Spleen (tissue), 11 donors: Measurements from ENCODE around the gene DAPK2. TPM values are rescaled to one million over a fixed set of nuclear protein-coding genes. Genes with fewer than 3 reads are reported as not detected.

ENCODE experiments used
- DNase-seq: peaks from one replicate; pipeline ENCODE4 v3.0.0-alpha.2; 2020
- H3K27ac ChIP-seq, 8 donors: fragments of 200-600 bp; sonication (generic) in 7 of 8; 1 replicate in 4 of 8; 2 replicates in 4 of 8; pipeline versions ENCODE4 v1.5.0 to v1.8.0; 2016 to 2021; ENCODE audit warnings: inconsistent platforms in 4 of 8, mild to moderate bottlenecking in 4 of 8, moderate library complexity in 1 of 8
- H3K27me3 ChIP-seq, 7 donors: fragments of 200-600 bp; sonication (generic) in 6 of 7; replicated peaks in 1 of 7; 1 replicate in 4 of 7; 2 replicates in 3 of 7; pipeline versions ENCODE4 v1.5.0 to v1.8.0; 2016 to 2021; ENCODE audit warnings: inconsistent platforms in 3 of 7, mild to moderate bottlenecking in 1 of 7
- H3K36me3 ChIP-seq, 6 donors: fragments of 200-600 bp; sonication (generic) in 5 of 6; 1 replicate in 4 of 6; 2 replicates in 2 of 6; pipeline versions ENCODE4 v1.5.0 to v1.8.0; 2016 to 2021; ENCODE audit warnings: inconsistent platforms in 2 of 6
- H3K4me1 ChIP-seq, 6 donors: fragments of 200-600 bp; sonication (generic) in 5 of 6; 1 replicate in 3 of 6; 2 replicates in 3 of 6; pipeline versions ENCODE4 v1.5.0 to v1.8.0; 2016 to 2021; ENCODE audit warnings: inconsistent platforms in 3 of 6
- H3K4me3 ChIP-seq, 8 donors: fragments of 200-600 bp; sonication (generic) in 7 of 8; 1 replicate in 4 of 8; 2 replicates in 4 of 8; pipeline versions ENCODE4 v1.5.0 to v1.8.0; 2016 to 2021; ENCODE audit warnings: inconsistent platforms in 4 of 8, mild to moderate bottlenecking in 4 of 8, moderate library complexity in 2 of 8
- H3K9me3 ChIP-seq, 8 donors: fragments of 200-600 bp; sonication (generic) in 7 of 8; 1 replicate in 4 of 8; 2 replicates in 4 of 8; pipeline versions ENCODE4 v1.5.0 to v1.8.0; 2016 to 2021; ENCODE audit warnings: inconsistent platforms in 4 of 8
- CTCF ChIP-seq, 11 experiments: fragments of 200-600 bp in 7 of 11; fragments of 450-650 bp in 4 of 11; sonication (generic) in 4 of 11; IDR thresholded peaks in 8 of 11; conservative IDR thresholded peaks in 3 of 11; 1 replicate in 7 of 11; 2 replicates in 4 of 11; pipeline versions ENCODE4 v1.4.0 to v1.8.0; 2016 to 2021; ENCODE audit warnings: antibody characterized with exemption in 11 of 11, inconsistent platforms in 4 of 11, mild to moderate bottlenecking in 1 of 11
- POLR2A ChIP-seq, 3 donors: fragments of 450-650 bp; IDR thresholded peaks; one replicate each; pipeline ENCODE4 v1.5.1; 2017; ENCODE audit warnings: antibody characterized with exemption in 3 of 3, mild to moderate bottlenecking in 1 of 3
- POLR2AphosphoS5 ChIP-seq, 3 donors: sonication (generic); formaldehyde crosslinking; IDR thresholded peaks; one replicate each; pipeline ENCODE4 v1.5.1; 2017; ENCODE audit warnings: antibody characterized with exemption in 3 of 3
- WGBS, 5 donors: extraction: QIAGEN DNeasy Blood & Tissue Kit in 3 of 5; methylation state at CpG; one replicate each; pipeline versions ENCODE4 v1.1.5 to v1.1.7; 2013 to 2018; 5-methylcytosine and 5-hydroxymethylcytosine counted together
- intact Hi-C: fragments of 100-400 bp; cut with DNase I; formaldehyde crosslinking; loops from one replicate; pipeline ENCODE4 v1.15.0; 2023; ENCODE audit warnings: low total_unique reads
- polyA plus RNA-seq, 3 donors: library from polyadenylated mRNA; stranded (reverse); fragments of 200-250 nt; gene quantifications; one replicate each; pipeline ENCODE4 v1.2.1, GENCODE V29; 2013
- total RNA-seq, 7 donors: library from RNA; depleted of rRNA in 3 of 7; stranded (reverse); fragments of >200 nt in 3 of 7; fragmentation: NEBNext Ultra II Directional in 4 of 7; extraction: Animal tissue kit (Norgen Biotek cat#: 25700) in 4 of 7; gene quantifications; one replicate each; pipeline versions ENCODE4 v1.1.0 to v1.2.1, GENCODE V29; 2016 to 2021
- donor health status: healthy with polysubstance abuse.
- donor health status: DM: no; HTN: no; CAD: no; lungs with moderate emphysema.
- donor health status: DM: no; HTN: no; CAD: no.
- donor health status: Bipolar disorder and iron deficiency.
- donor health status: healthy.
- donor health status: DM: no; HTN: no; CAD: no.
- donor health status: DM: yes; HTN: yes; CAD: no.

Gene DAPK2
- total and polyA plus RNA-seq, 10 donors: 4.9 to 38.3 (median 15.5) TPM

- no peak for DNase-seq
- WGBS, 5 donors: 50 to 85% (median 68%) methylated on average over 9 of the region's 9 CpGs
- Histone ChIP-seq H3K27me3 (no peaks in the 10 kb centered on the region), H3K36me3 (no peaks in the 10 kb centered on the region), H3K4me1 (peaks cover 8 to 26% (median 12%) of the 10 kb centered on the region in 6 donors), H3K27ac (no peak overlapping the region), H3K4me3 (no peak overlapping the region), H3K9me3 (peaks cover 0 to 4% (median 0%) of the 10 kb centered on the region in 8 donors)
- intact Hi-C loops: no loop called here
- TF ChIP-seq POLR2A (IDR thresholded peaks at IDR 0.05): no peak
- TF ChIP-seq POLR2AphosphoS5 (IDR thresholded peaks at IDR 0.05): no peak
- no peak for TF ChIP-seq CTCF (IDR thresholded peaks at IDR 0.05 in 8 of 11, conservative IDR thresholded peaks at IDR 0.05 in 3 of 11)
Observed at GRCh38 chr15:63876085-63876662, 170.1 kb downstream of the DAPK2 start.

- TF ChIP-seq POLR2AphosphoS5 (IDR thresholded peaks at IDR 0.05): no peak
- TF ChIP-seq CTCF (IDR thresholded peaks at IDR 0.05 in 8 of 11, conservative IDR thresholded peaks at IDR 0.05 in 3 of 11): no peak
- no peak for TF ChIP-seq POLR2A (IDR thresholded peaks at IDR 0.05)
- Histone ChIP-seq H3K27me3 (no peaks in the 10 kb centered on the region), H3K36me3 (no peaks in the 10 kb centered on the region), H3K27ac (no peak overlapping the region), H3K9me3 (peaks cover 0 to 4% (median 0%) of the 10 kb centered on the region in 8 donors), H3K4me3 (no peak overlapping the region), H3K4me1 (peaks cover 0 to 21% (median 0%) of the 10 kb centered on the region in 6 donors)
- DNase-seq: no peak
- intact Hi-C loops: no loop called here
- 64 to 88% (median 73%) methylated on average over 4 of the region's 4 CpGs for WGBS, 5 donors
Observed at GRCh38 chr15:63874616-63875015, 171.7 kb downstream of the DAPK2 start.

GRCh38 chr15:63872759-63873510 is 173.3 kb downstream of the DAPK2 start:
- Histone ChIP-seq H3K27me3 (no peaks in the 10 kb centered on the region), H3K27ac (peak overlapping the region in 1 of 8 donors; percentile 32), H3K9me3 (peaks cover 0 to 4% (median 0%) of the 10 kb centered on the region in 8 donors), H3K4me1 (peaks cover 0 to 14% (median 0%) of the 10 kb centered on the region in 6 donors), H3K36me3 (no peaks in the 10 kb centered on the region), H3K4me3 (no peak overlapping the region)
- no peak for DNase-seq
- no peak for TF ChIP-seq CTCF (IDR thresholded peaks at IDR 0.05 in 8 of 11, conservative IDR thresholded peaks at IDR 0.05 in 3 of 11)
- no peak for TF ChIP-seq POLR2AphosphoS5 (IDR thresholded peaks at IDR 0.05)
- TF ChIP-seq POLR2A (IDR thresholded peaks at IDR 0.05): no peak
- intact Hi-C loops: no loop called here
- 79 to 90% (median 86%) methylated on average over 8 of the region's 8 CpGs for WGBS, 5 donors
